Fibroblast of lung (primary cell): ENCODE data around the gene ZCCHC14. TPM values are rescaled to one million over a fixed set of nuclear protein-coding genes. Genes with fewer than 3 reads are reported as not detected.
"Not testable (repeated sequence)": the region's sequence is repeated elsewhere in the genome, so short reads cannot be mapped to it uniquely, and the experiment has no call there.

Experiments
- DNase-seq, 2 donors: peaks; one replicate each; pipeline versions ENCODE4 v3.0.0 to v3.0.0-alpha.2; 2010; ENCODE audit warnings: low read depth in 2 of 2
- H2AFZ ChIP-seq: 2 replicates; pipeline ENCODE4 v1.5.1; 2012; ENCODE audit warnings: low read length, control low read depth, inconsistent platforms
- H3K27ac ChIP-seq: 2 replicates; pipeline ENCODE4 v1.5.1; 2011; ENCODE audit warnings: low read length, control low read depth; ENCODE audit not compliant: insufficient read depth
- H3K27me3 ChIP-seq: 2 replicates; pipeline ENCODE4 v1.5.1; 2011; ENCODE audit warnings: mild to moderate bottlenecking, low read length; ENCODE audit not compliant: control insufficient read depth, insufficient read depth
- H3K36me3 ChIP-seq: 2 replicates; pipeline ENCODE4 v1.5.1; 2011; ENCODE audit warnings: low read length; ENCODE audit not compliant: control insufficient read depth, insufficient read depth
- H3K4me1 ChIP-seq: 2 replicates; pipeline ENCODE4 v1.5.1; 2011; ENCODE audit warnings: low read length; ENCODE audit not compliant: control insufficient read depth, insufficient read depth; ENCODE audit errors: extremely low read depth
- H3K4me2 ChIP-seq: 2 replicates; pipeline ENCODE4 v1.5.1; 2011; ENCODE audit warnings: low read length, control low read depth; ENCODE audit not compliant: insufficient read depth; ENCODE audit errors: extremely low read depth
- H3K4me3 ChIP-seq, 4 experiments: fragments of 200-600 bp in 1 of 4; sonication (generic) in 1 of 4; replicated peaks in 1 of 4; 2 replicates each; pipeline ENCODE4 v1.5.1; 2011 to 2016; ENCODE audit warnings: low read length in 4 of 4, low read depth in 3 of 4, mild to moderate bottlenecking in 3 of 4, control low read depth in 2 of 4, inconsistent platforms in 1 of 4, mixed read lengths in 1 of 4; ENCODE audit not compliant: insufficient read depth in 1 of 4; ENCODE audit errors: control extremely low read depth in 1 of 4
- H3K79me2 ChIP-seq: 2 replicates; pipeline ENCODE4 v1.5.1; 2012; ENCODE audit warnings: mild to moderate bottlenecking, low read length, inconsistent platforms; ENCODE audit not compliant: control insufficient read depth, insufficient read depth
- H3K9ac ChIP-seq: 2 replicates; pipeline ENCODE4 v1.5.1; 2011; ENCODE audit warnings: mild to moderate bottlenecking, low read length, control low read depth; ENCODE audit not compliant: insufficient read depth
- H3K9me3 ChIP-seq: 2 replicates; pipeline ENCODE4 v1.5.1; 2012; ENCODE audit warnings: low read depth, low read length; ENCODE audit not compliant: control insufficient read depth, insufficient read depth
- H4K20me1 ChIP-seq: 2 replicates; pipeline ENCODE4 v1.5.1; 2011; ENCODE audit warnings: low read length; ENCODE audit not compliant: control insufficient read depth, insufficient read depth; ENCODE audit errors: extremely low read depth
- EZH2 ChIP-seq: IDR thresholded peaks from 2 replicates; pipeline ENCODE4 v1.5.1; 2012; ENCODE audit warnings: low read length, control low read depth, mild to moderate bottlenecking; ENCODE audit errors: missing control alignments
- polyA plus RNA-seq, 2 donors: library from polyadenylated mRNA; depleted of rRNA in 1 of 2; stranded (reverse) in 1 of 2; unstranded in 1 of 2; fragments of >200 nt; gene quantifications; 2 replicates each; pipeline ENCODE4 v1.2.1, GENCODE V29; 2011 to 2012; ENCODE audit warnings: missing spikeins in 1 of 2
- total RNA-seq: library from RNA; depleted of rRNA; stranded (reverse); fragments of >200 nt; gene quantifications from 2 replicates; pipeline ENCODE4 v1.2.1, GENCODE V29; 2014
- TF ChIP-seq, protein P1 (sequence below), 2 donors: IDR thresholded peaks in 1 of 2; conservative IDR thresholded peaks in 1 of 2; 1 replicate in 1 of 2; 2 replicates in 1 of 2; pipeline ENCODE4 v1.5.1; 2011 to 2012; ENCODE audit warnings: low read length in 2 of 2, control low read depth in 1 of 2, inconsistent platforms in 1 of 2, low read depth in 1 of 2, mild to moderate bottlenecking in 1 of 2

ZCCHC14 gene
- total and polyA plus RNA-seq, 2 donors (not counting 1 experiment from before 2014, with no cell fraction given), result 6.4 to 16.3 TPM

DNA sequence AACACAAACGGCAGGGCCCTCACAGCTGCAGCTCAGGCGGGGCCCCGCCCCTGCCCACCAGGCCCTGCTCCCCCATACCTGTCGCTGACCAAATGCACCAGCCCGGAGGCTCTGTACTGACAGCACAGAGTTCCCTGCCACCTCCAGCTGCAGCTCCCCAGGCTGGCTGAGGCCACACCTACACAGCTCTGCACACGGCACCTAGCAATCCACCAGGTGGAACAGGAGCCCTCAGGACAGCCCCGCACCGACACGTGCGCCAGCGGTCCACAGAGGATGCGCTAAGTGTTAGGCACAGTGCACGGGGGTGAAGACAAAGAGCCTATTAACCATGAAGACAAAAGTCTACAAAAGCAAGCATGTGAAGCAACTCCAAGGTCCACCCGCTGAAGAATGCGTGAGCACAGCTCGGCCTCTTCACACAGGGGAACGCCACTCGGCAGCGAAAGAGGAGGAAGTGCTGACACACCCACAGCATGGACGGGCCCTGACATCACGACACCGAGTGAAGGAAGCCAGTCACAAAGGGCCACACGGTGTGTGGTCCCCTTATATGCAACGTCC is 5.4 kb downstream of the ZCCHC14 start:
- Histone ChIP-seq H3K36me3 (peaks cover 6% of the 10 kb centered on the region), H4K20me1 (no peaks in the 10 kb centered on the region), H3K79me2 (peaks cover 68% of the 10 kb centered on the region), H3K9ac (no peak overlapping the region), H3K4me2 (peak overlapping the region; percentile 70), H3K9me3 (no peaks in the 10 kb centered on the region), H3K27me3 (no peaks in the 10 kb centered on the region), H3K27ac (peak overlapping the region; percentile 18), H3K4me3 (peak overlapping the region in 3 of 4 experiments; percentile 12 to 71 (median 16)), H2AFZ (no peak overlapping the region), H3K4me1 (peaks cover 23% of the 10 kb centered on the region)
- DNase-seq, result peak in 1 of 2 donors; percentile 28
- TF ChIP-seq EZH2, result no peak
- TF ChIP-seq, protein P1, sequence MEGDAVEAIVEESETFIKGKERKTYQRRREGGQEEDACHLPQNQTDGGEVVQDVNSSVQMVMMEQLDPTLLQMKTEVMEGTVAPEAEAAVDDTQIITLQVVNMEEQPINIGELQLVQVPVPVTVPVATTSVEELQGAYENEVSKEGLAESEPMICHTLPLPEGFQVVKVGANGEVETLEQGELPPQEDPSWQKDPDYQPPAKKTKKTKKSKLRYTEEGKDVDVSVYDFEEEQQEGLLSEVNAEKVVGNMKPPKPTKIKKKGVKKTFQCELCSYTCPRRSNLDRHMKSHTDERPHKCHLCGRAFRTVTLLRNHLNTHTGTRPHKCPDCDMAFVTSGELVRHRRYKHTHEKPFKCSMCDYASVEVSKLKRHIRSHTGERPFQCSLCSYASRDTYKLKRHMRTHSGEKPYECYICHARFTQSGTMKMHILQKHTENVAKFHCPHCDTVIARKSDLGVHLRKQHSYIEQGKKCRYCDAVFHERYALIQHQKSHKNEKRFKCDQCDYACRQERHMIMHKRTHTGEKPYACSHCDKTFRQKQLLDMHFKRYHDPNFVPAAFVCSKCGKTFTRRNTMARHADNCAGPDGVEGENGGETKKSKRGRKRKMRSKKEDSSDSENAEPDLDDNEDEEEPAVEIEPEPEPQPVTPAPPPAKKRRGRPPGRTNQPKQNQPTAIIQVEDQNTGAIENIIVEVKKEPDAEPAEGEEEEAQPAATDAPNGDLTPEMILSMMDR (conservative IDR thresholded peaks at IDR 0.05 in 1 of 2, IDR thresholded peaks at IDR 0.05 in 1 of 2; ENCODE audit: low read depth in 1 of 2, low read length in 2 of 2), result no peak

DNA sequence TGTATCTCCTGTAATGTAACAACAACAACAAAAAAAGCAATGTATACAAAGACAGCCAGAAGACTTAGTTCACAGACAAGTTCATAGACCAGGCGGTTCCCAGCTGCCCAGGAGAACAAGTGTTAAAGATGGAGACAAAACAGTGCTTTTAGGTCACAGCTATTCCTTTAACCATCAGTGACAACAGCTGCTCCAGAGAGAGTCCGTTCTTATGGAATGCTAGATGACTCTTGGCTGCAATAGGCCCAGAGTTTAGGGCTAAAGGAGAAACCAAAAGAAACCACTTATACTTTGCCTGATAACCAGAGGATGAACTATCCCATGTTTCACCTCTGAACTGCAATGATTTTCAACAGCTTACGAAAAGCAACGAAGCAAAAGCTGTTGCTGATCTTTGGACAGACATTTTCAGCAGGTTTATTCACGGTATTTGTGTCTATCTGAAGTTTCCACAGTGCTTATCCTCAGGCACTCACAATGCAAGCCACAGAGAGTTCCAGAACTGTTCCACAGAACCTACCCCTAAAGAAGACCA is 6.0 kb downstream of the ZCCHC14 start:
- TF ChIP-seq, protein P1 (conservative IDR thresholded peaks at IDR 0.05 in 1 of 2, IDR thresholded peaks at IDR 0.05 in 1 of 2; ENCODE audit: low read depth in 1 of 2, low read length in 2 of 2), result no peak
- TF ChIP-seq EZH2, result no peak
- H3K27ac ChIP-seq, result no peak overlapping the region
- H3K36me3 ChIP-seq, result peaks cover 4% of the 10 kb centered on the region
- H4K20me1 ChIP-seq, result no peaks in the 10 kb centered on the region
- H3K9ac ChIP-seq, result no peak overlapping the region
- H3K27me3 ChIP-seq, result no peaks in the 10 kb centered on the region
- DNase-seq, result no peak
- H3K4me1 ChIP-seq, result peaks cover 23% of the 10 kb centered on the region
- peak overlapping the region; percentile 56 for H3K4me2 ChIP-seq
- peak overlapping the region in 1 of 4 experiments; percentile 71 for H3K4me3 ChIP-seq
- H2AFZ ChIP-seq, result no peak overlapping the region
- no peaks in the 10 kb centered on the region for H3K9me3 ChIP-seq
- H3K79me2 ChIP-seq, result peaks cover 69% of the 10 kb centered on the region

DNA sequence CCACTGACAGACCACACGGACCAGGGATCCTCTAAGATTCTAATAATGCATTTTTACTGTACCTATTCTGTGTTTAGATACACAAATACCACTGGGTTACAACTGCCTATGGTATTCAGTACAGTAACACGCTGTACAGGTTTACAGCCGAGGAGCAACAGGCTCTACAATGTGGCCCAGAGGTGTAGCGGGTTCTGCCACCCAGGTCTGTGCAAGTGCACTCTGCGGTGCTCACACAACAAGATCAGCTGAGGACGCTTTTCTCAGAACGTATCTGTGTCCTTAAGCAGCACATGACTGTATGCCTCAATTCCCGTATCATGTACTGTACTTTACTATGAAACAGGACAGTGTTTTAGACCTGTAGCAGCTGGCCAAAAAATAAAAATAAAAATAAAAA is 6.5 kb downstream of the ZCCHC14 start:
- Histone ChIP-seq H3K4me2 (no peak overlapping the region), H3K27ac (no peak overlapping the region), H3K79me2 (peaks cover 66% of the 10 kb centered on the region), H3K4me1 (peaks cover 23% of the 10 kb centered on the region), H3K4me3 (no peak overlapping the region), H4K20me1 (no peaks in the 10 kb centered on the region), H3K9me3 (no peaks in the 10 kb centered on the region), H3K9ac (no peak overlapping the region), H3K36me3 (peaks cover 2% of the 10 kb centered on the region), H3K27me3 (no peaks in the 10 kb centered on the region), H2AFZ (no peak overlapping the region)
- no peak for DNase-seq
- TF ChIP-seq EZH2, result no peak

- Histone ChIP-seq H3K79me2 (peaks cover 63% of the 10 kb centered on the region), H3K4me1 (peaks cover 23% of the 10 kb centered on the region)
- H3K27ac ChIP-seq, H3K4me3 ChIP-seq, H2AFZ ChIP-seq, H3K4me2 ChIP-seq, H3K9ac ChIP-seq, H4K20me1 ChIP-seq, H3K27me3 ChIP-seq, H3K36me3 ChIP-seq, H3K9me3 ChIP-seq: not testable (repeated sequence)
- DNase-seq, result peak in 1 of 2 donors; percentile 40
Measured at GRCh38 chr16:87485792-87486191, 7.0 kb downstream of the ZCCHC14 start.
